ENCODE data around the gene KIAA0930. TPM values are rescaled to one million over a fixed set of nuclear protein-coding genes. Genes with fewer than 3 reads are reported as not detected.
"Not testable (repeated sequence)": the region's sequence is repeated elsewhere in the genome, so short reads cannot be mapped to it uniquely, and the experiment has no call there.

The KIAA0930 gene
- polyA plus RNA-seq, 5 donors = 13.2 to 19.6 (median 16.8) TPM

DNA sequence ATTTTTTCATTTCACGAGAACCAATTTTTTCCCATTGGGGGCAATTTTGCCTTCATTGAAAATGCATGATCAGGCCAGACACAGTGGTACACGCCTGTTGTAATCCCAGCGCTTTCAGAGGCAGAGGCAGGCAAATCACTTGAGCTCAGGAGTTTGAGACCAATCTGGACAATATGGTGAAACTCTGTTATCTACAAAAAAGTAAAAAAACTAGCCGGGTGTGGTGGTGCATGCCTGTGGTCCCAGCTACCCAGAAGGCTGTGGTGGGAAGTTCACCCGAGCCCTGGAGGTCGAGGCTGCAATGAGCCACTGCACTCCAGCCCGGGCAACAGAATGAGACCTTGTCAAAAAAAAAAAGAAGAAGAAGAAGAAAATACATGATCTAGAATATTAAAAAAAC is 24.8 kb upstream of the KIAA0930 start:
- DNase-seq = no peak

DNA sequence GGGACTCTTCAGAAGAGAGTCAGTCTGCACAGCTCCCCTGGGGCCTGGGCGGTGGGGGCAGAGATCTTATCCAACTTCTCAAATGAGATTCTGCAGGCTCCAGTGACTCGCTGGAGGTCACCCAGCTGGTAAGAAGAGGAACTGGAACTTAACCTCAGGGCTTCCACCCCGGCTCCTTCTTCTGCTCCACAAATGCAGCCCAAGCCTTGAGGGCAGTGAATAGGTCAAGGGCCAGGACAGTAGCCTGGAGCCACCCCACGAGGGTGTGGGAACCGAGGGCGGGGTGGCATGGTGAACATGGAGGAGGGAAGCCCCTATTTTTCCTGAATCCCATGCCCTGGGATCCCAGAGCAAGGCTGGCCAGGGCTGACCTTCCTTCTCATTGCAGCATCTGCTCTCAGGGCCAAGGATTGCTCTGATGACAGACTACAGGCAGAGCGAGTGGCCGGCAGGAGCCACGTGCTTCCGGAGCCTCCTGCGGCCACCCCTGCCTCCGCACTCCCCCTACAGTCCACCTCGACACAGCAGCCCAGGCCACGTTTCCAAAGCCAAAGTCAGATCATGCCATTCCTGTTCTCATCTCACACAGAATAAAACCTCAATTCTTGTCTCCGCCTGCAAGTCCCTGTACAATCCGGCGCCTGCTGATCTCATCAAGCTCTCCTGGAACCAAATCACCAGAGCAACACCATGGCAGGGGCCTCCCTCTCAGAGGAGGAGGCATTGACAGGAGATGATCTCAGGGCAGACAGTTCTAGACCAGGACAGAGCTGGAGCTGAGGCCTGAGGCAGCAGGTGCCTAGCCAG is 23.0 kb upstream of the KIAA0930 start:
- DNase-seq = peak in 1 of 2 donors; percentile 35

DNA sequence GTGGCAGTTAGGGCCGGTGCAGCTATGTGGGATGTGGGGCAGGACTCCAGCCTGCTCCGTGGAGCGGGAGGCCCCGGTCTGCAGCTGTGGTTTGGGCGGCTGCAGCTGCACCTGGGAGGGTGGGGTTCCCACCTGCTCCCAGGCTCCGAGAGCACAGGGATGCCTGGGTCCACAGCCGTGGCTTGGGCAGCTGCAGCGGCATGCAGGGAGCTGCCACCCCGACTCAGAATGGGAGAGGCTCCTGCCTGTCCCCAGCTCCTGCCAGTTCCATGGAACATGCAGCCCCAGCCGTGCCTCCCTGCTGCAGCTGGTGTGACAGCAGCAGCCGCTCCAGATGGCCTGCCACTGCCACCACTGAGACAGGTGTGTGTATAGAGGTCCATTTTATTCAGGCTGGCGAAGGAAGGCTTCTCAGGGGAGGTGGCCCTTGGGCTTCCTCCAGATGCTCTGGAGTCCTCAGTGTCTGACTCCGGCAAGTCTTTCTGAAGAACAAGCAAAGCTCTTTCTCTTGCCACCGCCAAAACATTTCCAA is 22.3 kb upstream of the KIAA0930 start:
- DNase-seq = no peak

DNA sequence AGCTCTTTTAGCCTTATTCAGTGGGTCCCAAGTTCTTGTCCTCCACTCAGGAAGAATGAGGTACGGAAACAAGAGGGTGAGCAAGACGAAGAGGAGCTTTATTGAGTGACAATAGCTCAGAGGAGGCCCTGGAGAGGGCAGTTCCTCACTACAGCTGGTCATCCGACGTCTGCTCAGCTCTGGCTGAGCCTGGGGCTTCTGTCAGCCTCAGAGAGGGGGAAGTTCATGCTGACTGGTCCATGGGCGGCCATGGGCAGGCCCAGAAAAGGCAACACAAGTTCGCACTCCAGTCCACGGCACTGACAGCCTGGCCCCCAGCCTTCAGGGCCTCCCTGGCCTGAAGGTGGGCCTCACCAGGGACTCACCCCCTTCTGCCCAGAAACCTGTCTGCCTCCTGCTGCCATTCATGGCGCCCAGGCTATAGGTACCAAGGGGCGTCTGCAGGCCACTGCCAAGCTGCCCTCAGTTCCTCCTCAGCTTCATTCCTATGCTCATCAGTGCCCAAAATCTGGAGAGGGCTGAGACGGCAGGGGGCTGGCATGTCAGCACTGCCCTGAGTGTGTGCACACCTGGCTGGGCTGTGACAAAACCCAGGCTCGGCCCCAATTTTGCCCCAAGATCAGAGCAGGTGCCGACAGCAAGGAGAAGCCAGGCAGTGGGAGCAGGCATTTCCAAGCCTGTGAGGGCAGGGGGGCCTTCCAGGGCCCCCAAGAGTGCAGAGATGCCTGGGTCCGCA is 21.7 kb upstream of the KIAA0930 start:
- DNase-seq = no peak

DNA sequence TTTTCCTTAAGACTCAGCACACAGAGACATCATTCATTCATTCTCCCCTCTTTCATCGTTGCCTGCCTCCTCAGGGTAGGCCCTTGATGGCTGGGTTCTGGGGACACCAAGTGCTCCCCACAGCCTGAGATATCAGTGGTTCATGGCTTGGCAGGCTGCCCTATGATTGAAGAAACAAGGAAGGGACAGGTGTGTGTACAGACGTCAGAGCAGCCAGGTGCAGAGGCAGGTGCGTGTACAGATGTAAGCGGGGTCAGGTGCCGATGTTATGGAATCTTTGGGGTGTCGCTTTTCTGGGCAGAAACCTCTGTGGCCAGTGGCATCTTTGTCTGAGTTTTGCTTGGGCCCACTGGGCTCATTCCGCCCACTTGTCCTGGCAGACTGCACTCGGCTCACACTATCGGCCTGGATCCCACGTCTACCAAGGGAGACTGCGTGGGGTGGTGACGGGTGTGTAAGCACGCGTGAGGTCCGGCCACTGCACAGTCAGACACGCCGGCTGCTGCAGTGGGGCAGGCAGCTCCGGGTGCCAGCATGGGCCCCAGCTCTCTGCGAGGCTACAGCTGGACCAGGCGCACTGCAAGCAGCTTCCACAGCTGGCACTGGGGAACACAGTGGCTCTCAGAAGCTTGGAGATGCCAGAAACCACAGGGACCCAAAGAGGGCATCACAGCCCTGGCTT is 20.9 kb upstream of the KIAA0930 start:
- no peak for DNase-seq

DNA sequence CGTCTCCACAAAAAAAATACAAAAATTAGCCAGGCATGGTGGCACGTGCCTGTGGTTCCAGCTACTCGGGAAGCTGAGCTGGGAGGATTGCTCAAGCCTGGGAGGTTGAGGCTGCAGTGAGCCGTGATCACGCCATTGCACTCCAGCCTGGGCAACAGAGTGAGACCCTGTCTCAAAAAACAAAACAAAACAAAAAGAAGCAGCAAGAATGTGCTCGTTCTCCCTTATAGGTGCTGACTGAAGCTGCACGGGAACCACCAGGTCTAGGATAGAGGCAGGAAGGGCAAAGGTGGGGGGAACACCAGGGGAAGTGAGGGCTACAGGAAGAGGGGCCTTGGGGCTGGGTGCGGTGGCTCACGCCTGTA is 19.7 kb upstream of the KIAA0930 start:
- DNase-seq = not testable (repeated sequence)

DNA sequence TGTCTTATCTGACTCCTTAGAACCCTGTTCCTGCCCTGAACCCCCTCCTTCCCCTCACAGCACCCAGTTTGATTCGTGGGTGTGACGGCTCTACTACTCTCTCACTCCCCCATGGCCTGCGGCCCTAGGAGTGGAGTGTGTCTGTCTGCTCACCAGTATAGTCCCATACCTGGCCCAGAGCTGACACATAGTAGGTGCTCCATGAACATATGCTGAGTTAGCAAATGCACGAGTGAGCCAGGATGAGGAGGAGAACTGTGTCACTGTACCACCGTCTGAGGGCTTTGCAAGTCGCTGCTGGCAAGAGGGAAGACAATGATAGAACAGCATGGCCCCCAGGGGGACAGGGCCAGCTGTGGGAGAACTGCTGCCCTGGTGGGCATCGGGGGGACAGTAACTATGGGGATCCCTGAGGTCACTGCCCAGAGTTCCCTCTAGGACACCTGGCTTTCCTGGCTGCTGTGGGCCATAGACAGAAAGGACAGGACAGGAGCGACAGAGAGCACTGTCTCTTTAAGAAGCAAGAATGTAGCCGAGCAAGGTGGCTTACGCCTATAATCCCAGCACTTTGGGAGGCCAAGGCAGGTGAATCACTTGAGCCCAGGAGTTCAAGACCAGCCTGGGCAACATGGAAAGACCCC is 19.2 kb upstream of the KIAA0930 start:
- no peak for DNase-seq

DNA sequence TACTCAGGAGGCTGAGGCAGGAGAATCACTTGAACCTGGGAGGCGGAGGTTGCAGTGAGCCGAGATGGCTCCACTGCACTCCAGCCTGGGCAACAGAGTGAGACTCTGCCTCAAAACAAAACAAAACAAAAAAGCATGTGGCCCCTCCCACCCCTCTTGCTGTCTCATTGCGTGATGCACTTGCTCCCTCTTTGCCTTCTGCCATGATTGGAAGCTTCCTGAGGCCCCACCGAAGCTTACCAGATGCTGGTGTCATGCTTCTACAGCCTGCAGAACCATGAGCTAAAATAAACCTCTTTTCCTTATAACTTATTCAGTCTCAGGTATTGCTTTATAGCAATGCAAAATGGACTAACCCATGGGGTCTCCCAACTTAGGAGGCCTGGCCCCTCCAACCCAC is 17.2 kb upstream of the KIAA0930 start:
- not testable (repeated sequence) for DNase-seq

DNA sequence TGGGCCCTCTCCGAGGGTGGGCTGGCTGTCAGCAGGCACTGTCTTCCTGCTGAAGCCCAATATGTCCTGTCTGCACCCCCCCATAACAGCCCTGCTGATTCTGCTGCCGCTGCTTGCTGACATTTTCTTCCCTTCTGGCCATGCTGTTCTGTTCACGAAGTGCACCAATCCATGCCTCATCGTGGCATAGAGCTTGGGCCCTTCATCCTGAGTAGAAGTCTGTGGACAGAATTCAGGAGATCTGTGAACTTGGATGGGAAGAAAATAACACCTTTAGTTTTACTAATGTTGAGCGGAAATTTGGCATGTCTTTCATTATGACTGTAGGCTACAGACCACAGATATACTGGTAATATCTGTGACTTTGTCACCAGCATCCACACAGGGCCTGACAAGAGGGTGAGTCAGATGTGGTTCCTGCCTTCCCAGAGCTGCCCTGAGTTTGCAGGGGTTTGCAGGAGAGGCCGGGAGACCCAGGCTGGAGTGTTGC is 14.1 kb upstream of the KIAA0930 start:
- DNase-seq = no peak

DNA sequence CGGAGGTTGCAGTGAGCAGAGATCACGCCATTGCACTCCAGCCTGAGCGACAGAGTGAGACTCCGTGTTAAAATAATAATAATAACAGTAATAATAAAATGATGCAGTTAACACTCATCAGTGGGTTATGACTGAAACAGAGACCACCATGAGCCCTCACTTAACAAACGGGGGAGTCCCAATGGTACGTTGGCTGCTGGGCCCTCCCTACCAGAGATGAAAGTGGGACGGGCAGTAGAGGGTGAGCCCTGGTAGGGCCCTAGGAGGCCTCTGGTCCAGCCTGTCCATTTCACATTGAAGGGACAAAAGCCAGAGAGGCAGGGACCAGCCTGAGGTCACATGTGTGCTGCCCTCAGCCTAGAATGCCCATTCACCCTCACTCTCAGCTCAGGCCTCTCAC is 13.7 kb upstream of the KIAA0930 start:
- no peak for DNase-seq

DNA sequence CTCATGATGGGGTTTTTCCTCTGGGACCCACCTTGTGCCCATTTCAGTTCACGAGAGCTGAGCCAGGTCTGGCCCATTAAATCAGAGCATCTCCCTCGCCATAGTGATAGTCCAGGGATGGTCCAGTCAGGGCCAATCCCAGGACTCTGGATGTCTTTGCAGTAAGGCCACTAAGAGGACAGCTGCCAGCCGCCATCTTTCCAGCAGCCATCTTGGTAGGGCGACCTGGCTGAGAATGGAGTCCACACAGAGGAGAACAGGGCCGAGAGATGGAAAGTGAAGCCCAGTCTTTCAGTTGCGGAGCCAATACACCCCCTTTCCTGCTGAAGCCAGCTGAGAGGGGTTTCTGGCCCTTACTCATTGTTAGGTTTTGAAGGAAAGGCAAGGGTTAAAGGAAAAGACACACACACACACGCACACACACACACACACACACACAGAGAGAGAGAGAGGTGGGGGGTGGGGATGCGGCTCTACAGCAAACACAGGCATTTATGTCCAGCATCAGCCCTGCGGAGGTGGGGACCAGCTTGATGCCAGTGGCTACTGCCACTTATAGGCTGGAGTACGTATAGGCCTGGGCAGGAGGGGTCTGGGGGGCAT is 12.4 kb upstream of the KIAA0930 start:
- no peak for DNase-seq

DNA sequence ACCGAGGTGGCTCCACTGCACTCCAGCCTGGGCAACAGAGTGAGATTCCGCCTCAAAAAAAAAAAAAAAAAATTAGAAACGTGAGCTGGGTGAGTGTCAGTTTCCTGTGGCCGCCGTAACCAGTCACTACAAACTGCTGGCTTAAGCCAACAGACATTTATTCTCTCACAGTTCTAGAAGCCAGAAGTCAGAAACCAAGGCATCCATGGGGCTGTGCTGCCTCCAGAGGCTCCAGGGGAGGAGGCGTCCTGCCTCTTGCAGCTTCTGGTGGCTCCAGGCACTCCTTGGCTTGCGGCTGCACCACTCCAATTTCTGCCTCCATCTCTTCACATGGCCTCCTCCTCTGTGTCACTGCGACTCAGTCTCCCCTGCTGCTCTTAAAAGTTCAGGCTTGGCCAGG is 11.1 kb upstream of the KIAA0930 start:
- DNase-seq = no peak

DNA sequence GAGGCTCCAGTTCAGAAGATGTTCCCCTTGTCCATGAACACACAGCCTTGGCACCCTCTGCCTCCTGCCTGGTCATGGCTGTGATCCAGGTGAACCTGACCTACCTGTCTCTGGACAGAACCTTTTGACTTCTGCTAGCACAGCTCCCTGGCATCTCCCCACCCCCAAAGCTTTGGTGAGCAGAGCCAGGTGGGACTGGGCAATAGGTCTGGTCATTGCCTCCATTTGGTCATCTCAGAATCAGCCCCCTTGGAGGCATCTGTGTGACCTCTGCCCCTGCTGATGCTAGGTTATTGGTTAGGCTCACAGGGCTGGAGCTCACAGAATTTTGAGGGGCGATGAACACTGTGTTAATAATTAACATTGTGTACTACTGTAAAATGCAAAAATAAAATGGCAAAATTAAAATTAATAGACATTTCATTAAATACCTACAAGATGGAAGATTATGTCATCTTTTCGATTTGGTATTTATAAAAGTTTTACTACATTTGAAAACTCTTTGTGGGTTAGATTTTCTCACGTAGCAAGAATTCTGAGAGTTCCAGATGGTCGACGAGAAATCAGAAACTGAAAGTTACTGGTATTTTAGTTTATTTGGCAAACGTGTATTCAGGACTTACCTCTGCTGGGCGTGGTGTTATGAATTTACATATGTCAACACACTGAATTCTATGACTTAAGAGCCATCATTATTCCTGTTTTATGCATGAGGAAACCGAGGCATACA is 8.3 kb upstream of the KIAA0930 start:
- no peak for DNase-seq

DNA sequence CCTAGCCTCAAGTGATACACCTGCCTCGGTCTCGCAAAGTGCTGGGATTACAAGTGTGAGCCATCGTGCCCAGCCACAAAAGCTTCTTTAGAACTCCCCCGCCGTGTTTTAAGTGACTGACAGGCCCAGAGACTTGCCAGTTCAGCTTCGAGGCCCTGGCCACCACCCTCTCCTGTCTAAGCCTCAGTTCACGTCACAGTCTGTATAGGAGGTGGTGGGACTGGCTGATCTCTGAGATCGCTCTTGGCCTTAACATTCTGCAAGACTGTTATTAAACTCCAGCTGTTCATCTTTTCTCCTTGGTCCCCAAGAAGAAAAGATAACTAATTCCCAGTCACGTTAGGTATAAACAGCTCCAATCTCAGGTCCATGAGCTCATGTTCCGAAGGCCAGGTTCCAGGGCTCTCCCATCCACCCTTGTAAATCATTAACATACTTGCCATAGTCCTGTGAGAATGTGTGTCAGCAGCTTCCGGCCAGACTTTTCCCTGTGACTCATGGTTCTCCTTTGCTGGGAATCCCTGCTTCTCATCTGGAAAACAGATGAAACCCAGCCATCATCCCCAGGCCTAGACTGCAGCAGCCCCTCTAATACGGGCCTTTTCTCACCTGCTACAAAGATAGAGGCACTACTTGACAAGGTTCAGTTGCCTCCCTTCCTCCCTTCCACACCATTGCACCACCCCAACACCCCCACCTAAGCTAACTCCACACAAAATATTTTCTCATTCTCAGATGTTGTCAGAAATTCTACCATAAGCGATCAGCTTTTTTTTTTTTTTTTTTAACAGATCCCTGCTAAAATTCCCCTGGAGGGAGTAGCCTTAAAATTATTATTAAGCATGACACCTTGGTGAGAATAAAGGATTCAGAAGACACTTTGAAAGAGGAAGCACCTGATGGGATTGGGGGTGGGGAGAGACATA is 5.6 kb upstream of the KIAA0930 start:
- DNase-seq = peak in 1 of 2 donors; percentile 40

DNA sequence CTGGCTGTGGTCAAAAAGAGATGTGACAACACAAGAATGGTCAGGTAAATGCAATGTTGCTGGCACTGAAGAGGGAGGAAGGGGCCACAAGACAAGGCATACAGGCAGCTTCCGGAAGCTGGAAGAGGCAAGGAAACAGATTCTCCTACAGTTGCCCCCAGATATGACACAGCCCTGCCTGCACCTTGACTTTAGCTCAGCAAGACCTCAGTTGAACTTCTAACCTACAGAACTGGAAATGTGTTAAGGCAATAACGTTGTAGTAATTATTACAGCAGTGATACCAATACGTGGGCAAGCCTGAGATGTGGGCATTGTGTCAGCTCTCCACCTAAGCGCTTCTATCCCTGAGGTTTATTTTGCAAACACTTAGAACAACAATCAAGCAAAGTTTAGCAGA is 4.2 kb upstream of the KIAA0930 start:
- no peak for DNase-seq

DNA sequence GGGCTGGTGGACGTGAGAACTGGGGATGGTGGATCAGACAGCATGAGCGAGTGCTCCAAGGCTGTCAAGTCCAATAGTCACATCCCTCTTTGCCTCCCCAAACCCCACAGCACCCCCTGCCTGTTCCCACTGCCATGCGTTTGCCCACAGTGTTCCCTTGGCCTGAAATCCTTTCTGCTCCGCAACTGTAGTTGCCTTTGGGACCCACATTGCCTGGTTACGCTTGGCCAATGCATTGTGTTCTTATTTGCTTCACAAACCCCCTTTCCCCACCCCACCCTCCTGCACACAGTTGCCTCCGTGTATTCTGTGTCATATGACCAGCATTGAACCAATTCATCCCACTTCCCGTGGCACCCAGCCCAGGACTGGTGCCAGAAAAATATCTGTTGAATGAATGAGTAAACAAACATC is 2.1 kb upstream of the KIAA0930 start:
- DNase-seq = peak in 1 of 2 donors; percentile 38

DNA sequence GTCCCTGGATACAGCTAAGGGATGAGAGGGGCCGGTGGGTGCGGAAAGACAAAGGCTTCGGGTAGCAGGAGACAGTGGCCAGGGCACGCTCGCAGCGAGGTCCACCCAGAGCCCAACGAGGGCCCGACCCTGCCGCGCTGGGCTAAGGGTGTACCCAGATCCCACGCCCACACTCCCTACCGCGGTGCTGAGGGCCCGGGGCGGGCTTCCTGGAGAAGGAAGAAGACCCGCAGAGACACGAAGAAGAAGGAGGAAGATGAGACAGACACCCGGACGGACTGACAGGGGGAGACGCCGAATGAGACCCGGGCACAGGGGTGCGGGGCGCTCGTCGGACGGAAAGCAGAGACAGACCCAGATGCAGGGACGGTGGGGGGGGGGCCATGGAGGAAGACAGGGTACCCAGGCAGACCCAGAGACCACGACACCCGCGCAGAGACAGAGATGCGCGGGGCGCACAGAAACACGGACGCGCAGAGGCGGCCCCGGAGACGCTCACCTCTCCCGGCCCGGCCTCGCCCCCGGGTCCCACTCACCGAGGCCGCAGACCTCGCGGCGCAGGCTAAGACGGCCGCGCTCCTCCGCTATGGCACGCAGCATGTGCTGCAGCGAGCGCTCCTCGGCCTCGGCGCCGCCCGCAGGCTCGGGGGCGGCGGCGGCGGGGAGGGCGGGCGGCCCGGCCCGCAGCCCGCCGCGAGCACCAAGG is 437 bp downstream of the KIAA0930 start:
- no peak for DNase-seq

DNA sequence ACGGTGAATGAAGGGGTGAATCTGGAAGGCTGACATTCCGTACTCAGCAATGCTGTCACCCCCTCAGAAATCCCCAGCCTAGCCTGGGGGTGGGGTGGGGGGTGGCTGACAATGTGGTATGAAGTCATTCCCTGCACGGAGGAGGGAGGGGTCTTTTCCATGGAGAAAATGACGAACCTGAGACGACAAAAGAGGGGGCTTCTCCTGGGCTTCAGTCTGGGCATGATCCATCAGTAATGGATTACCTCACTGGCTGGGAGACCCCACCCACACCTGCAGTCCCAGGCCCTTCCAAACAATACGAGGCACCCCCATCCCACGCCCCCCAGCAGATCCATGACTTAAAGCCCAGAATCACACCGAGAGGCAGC is 1.0 kb downstream of the KIAA0930 start:
- DNase-seq = no peak

Measured in right lung (tissue), 5 donors.